Gastroesophageal sphincter (tissue), 3 donors: ENCODE results near the gene SETD9.

Experiments
- CTCF ChIP-seq, 4 experiments: fragments of 200-600 bp in 2 of 4; fragments of 450-650 bp in 2 of 4; sonication (generic) in 1 of 4; IDR thresholded peaks; one replicate each; pipeline ENCODE4 v1.5.1; 2017 to 2019; ENCODE audit warnings: antibody characterized with exemption in 4 of 4, mild to moderate bottlenecking in 2 of 4, moderate library complexity in 2 of 4
- EP300 ChIP-seq: sonication (generic); formaldehyde crosslinking; IDR thresholded peaks from one replicate; pipeline ENCODE4 v1.6.1; 2017; ENCODE audit warnings: antibody characterized with exemption, mild to moderate bottlenecking
- POLR2A ChIP-seq, 2 donors: fragments of 450-650 bp; IDR thresholded peaks; one replicate each; pipeline ENCODE4 v1.6.1; 2017; ENCODE audit warnings: antibody characterized with exemption in 2 of 2, mild to moderate bottlenecking in 2 of 2, moderate library complexity in 1 of 2

- TF ChIP-seq POLR2A (IDR thresholded peaks at IDR 0.05) (peak; percentile 14 to 44), CTCF (IDR thresholded peaks at IDR 0.05) (peak in 1 of 4 experiments; percentile 12), EP300 (no peak)
Observed at GRCh38 chr5:56951946-56952691, 42.7 kb downstream of the SETD9 start, which contains the start of gene MIER3.
